Loucy (cell line): ENCODE measurements around the gene DUSP28.
"Not testable (repeated sequence)": the region's sequence is repeated elsewhere in the genome, so short reads cannot be mapped to it uniquely, and the experiment has no call there.

Experiments
- H2AFZ ChIP-seq: fragments of 200-600 bp; sonication (generic); 2 replicates; pipeline ENCODE4 v1.6.0; 2016; ENCODE audit warnings: antibody characterized with exemption, mild to moderate bottlenecking, low read length, moderate library complexity
- H3F3A ChIP-seq: fragments of 200-600 bp; 2 replicates; pipeline ENCODE4 v1.6.0; 2016; ENCODE audit warnings: antibody characterized with exemption, low read depth, mild to moderate bottlenecking
- H3K27me3 ChIP-seq: fragments of 200-600 bp; sonication (generic); 2 replicates; pipeline ENCODE4 v1.6.1; 2014; ENCODE audit warnings: low read length, mild to moderate bottlenecking; ENCODE audit not compliant: insufficient read depth, poor library complexity, severe bottlenecking
- H3K36me3 ChIP-seq: fragments of 200-600 bp; sonication (generic); 2 replicates; pipeline ENCODE4 v1.6.1; 2016; ENCODE audit warnings: low read length; ENCODE audit not compliant: insufficient read depth
- H3K4me1 ChIP-seq: fragments of 200-600 bp; sonication (generic); 2 replicates; pipeline ENCODE4 v1.5.1; 2014; ENCODE audit warnings: low read length, mild to moderate bottlenecking; ENCODE audit not compliant: insufficient read depth, poor library complexity, severe bottlenecking
- H3K4me2 ChIP-seq: fragments of 200-600 bp; sonication (generic); 2 replicates; pipeline ENCODE4 v1.6.0; 2014; ENCODE audit warnings: antibody characterized with exemption, low read length, low read depth, mild to moderate bottlenecking; ENCODE audit not compliant: poor library complexity, severe bottlenecking
- H3K4me3 ChIP-seq: fragments of 200-600 bp; sonication (generic); 2 replicates; pipeline ENCODE4 v1.5.1; 2014; ENCODE audit warnings: low read length, mild to moderate bottlenecking, mixed read lengths; ENCODE audit not compliant: poor library complexity, severe bottlenecking
- H3K79me2 ChIP-seq: fragments of 200-600 bp; sonication (generic); 2 replicates; pipeline ENCODE4 v1.6.1; 2014; ENCODE audit warnings: low read length; ENCODE audit not compliant: insufficient read depth
- H3K9ac ChIP-seq: fragments of 200-600 bp; sonication (generic); 2 replicates; pipeline ENCODE4 v1.6.0; 2014; ENCODE audit warnings: mild to moderate bottlenecking, low read depth, low read length, moderate library complexity; ENCODE audit not compliant: poor library complexity, severe bottlenecking
- H3K9me2 ChIP-seq: fragments of 200-600 bp; sonication (generic); replicated peaks from 2 replicates; pipeline ENCODE4 v1.6.1; 2016; ENCODE audit warnings: low read depth, low read length, mixed read lengths
- H3K9me3 ChIP-seq: fragments of 200-600 bp; sonication (generic); 2 replicates; pipeline ENCODE4 v1.6.1; 2014; ENCODE audit warnings: mild to moderate bottlenecking, antibody characterized with exemption, low read length, low read depth; ENCODE audit not compliant: insufficient read depth
- H4K20me1 ChIP-seq: fragments of 200-600 bp; sonication (generic); 2 replicates; pipeline ENCODE4 v1.6.0; 2014; ENCODE audit warnings: antibody characterized with exemption, low read length, mild to moderate bottlenecking; ENCODE audit not compliant: insufficient read depth, poor library complexity, severe bottlenecking
- CTCF ChIP-seq: fragments of 200-600 bp; sonication (generic); conservative IDR thresholded peaks from 2 replicates; pipeline ENCODE4 v1.5.1; 2014; ENCODE audit warnings: mild to moderate bottlenecking, antibody characterized with exemption, low read length
- EZH2phosphoT487 ChIP-seq: fragments of 200-600 bp; IDR thresholded peaks from 2 replicates; pipeline ENCODE4 v1.6.1; 2018; ENCODE audit warnings: antibody characterized with exemption, mild to moderate bottlenecking, moderate library complexity, borderline replicate concordance

The DUSP28 gene

GRCh38 chr2:240561325-240561971 lies 1.3 kb downstream of the DUSP28 start:
- H3K4me2 ChIP-seq, result peak overlapping the region; percentile 85
- H2AFZ ChIP-seq, result no peak overlapping the region
- H3K9ac ChIP-seq, result peak overlapping the region; percentile 98
- peaks cover 25% of the 10 kb centered on the region for H4K20me1 ChIP-seq
- peaks cover 4% of the 10 kb centered on the region; the same call in 1 of the 2 replicates for H3K36me3 ChIP-seq
- no peaks in the 10 kb centered on the region for H3K9me3 ChIP-seq
- peaks cover 68% of the 10 kb centered on the region for H3K79me2 ChIP-seq
- H3K27me3 ChIP-seq, result no peaks in the 10 kb centered on the region
- H3K4me1 ChIP-seq, result peaks cover 47% of the 10 kb centered on the region
- no peak for TF ChIP-seq CTCF
- TF ChIP-seq EZH2phosphoT487, result no peak
- H3K9me2 ChIP-seq, result no peaks in the 10 kb centered on the region
- peak overlapping the region; percentile 87 for H3K4me3 ChIP-seq
- H3F3A ChIP-seq, result no peaks in the 10 kb centered on the region

GRCh38 chr2:240563231-240563630 lies 3.1 kb downstream of the DUSP28 start:
- not testable (repeated sequence) for H3K4me3 ChIP-seq, H3F3A ChIP-seq, H3K36me3 ChIP-seq, H3K9me3 ChIP-seq, H3K4me2 ChIP-seq, H3K27me3 ChIP-seq, H3K9me2 ChIP-seq, H2AFZ ChIP-seq, H3K9ac ChIP-seq
- Histone ChIP-seq H3K4me1 (peaks cover 58% of the 10 kb centered on the region), H3K79me2 (peaks cover 62% of the 10 kb centered on the region), H4K20me1 (peaks cover 18% of the 10 kb centered on the region)

- H3K36me3 ChIP-seq, result peaks cover 4% of the 10 kb centered on the region; the same call in 1 of the 2 replicates
- no peaks in the 10 kb centered on the region for H3K9me2 ChIP-seq
- no peaks in the 10 kb centered on the region for H3F3A ChIP-seq
- peak overlapping the region; percentile 96 for H3K4me2 ChIP-seq
- peaks cover 11% of the 10 kb centered on the region for H4K20me1 ChIP-seq
- H3K9me3 ChIP-seq, result no peaks in the 10 kb centered on the region
- H3K79me2 ChIP-seq, result peaks cover 57% of the 10 kb centered on the region
- H3K4me1 ChIP-seq, result peaks cover 56% of the 10 kb centered on the region
- peak overlapping the region; percentile 85 for H3K9ac ChIP-seq
- no peak overlapping the region for H2AFZ ChIP-seq
- H3K4me3 ChIP-seq, result no peak overlapping the region
- H3K27me3 ChIP-seq, result no peaks in the 10 kb centered on the region
- no peak for TF ChIP-seq EZH2phosphoT487
- TF ChIP-seq CTCF, result no peak
These were observed 3.9 kb downstream of the DUSP28 start for GRCh38 chr2:240563951-240564560.
